ENCODE data around the gene GPR151.
"Not testable (repeated sequence)": the region's sequence is repeated elsewhere in the genome, so short reads cannot be mapped to it uniquely, and the experiment has no call there.

The GPR151 gene

DNA sequence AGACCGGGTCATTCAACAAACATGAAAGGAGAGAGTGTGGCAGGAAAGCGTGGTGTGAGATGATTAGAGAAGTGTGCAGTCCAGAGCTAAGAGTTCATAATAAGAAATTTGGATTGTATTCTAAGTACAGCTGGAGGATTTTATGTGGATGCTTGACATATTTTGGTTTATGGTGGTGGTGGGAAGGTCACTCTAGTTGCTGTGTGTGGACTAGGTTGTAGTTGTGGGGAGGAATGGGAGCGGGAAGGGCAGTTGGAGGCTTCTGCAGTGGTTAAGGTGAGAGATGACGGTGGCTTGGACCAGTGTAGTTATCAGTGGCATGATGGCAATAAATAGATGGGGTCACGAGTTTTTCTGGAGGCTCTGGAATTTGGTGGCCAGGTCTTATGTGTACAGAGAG, 45.7 kb upstream of the GPR151 start:
- Histone ChIP-seq H3F3A (ENCODE audit: control insufficient read depth, insufficient read depth) (no peaks in the 10 kb centered on the region), H3K9me2 (replicated peaks; ENCODE audit: control insufficient read depth, low read length) (no peaks in the 10 kb centered on the region), H3K27ac (ENCODE audit: low read depth, low read length) (no peak overlapping the region), H3K4me2 (ENCODE audit: low read length) (no peak overlapping the region), H3K4me3 (ENCODE audit: low read length) (no peak overlapping the region), H3K36me3 (ENCODE audit: control insufficient read depth, low read length) (no peaks in the 10 kb centered on the region), H3K4me1 (ENCODE audit: control insufficient read depth, low read length) (no peaks in the 10 kb centered on the region), H3K9me3 (ENCODE audit: control insufficient read depth, insufficient read depth, low read length) (no peaks in the 10 kb centered on the region), H4K20me1 (ENCODE audit: control insufficient read depth, insufficient read depth, low read depth, low read length) (no peaks in the 10 kb centered on the region), H3K27me3 (ENCODE audit: control insufficient read depth, low read length) (no peaks in the 10 kb centered on the region), H3K79me2 (ENCODE audit: control insufficient read depth, low read length) (no peaks in the 10 kb centered on the region)
- TF ChIP-seq, protein P1, sequence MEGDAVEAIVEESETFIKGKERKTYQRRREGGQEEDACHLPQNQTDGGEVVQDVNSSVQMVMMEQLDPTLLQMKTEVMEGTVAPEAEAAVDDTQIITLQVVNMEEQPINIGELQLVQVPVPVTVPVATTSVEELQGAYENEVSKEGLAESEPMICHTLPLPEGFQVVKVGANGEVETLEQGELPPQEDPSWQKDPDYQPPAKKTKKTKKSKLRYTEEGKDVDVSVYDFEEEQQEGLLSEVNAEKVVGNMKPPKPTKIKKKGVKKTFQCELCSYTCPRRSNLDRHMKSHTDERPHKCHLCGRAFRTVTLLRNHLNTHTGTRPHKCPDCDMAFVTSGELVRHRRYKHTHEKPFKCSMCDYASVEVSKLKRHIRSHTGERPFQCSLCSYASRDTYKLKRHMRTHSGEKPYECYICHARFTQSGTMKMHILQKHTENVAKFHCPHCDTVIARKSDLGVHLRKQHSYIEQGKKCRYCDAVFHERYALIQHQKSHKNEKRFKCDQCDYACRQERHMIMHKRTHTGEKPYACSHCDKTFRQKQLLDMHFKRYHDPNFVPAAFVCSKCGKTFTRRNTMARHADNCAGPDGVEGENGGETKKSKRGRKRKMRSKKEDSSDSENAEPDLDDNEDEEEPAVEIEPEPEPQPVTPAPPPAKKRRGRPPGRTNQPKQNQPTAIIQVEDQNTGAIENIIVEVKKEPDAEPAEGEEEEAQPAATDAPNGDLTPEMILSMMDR (IDR thresholded peaks at IDR 0.05; ENCODE audit: low read depth, low read length, poor library complexity, severe bottlenecking), result no peak
- no peak for TF ChIP-seq EZH2phosphoT487 (IDR thresholded peaks at IDR 0.05; ENCODE audit: borderline replicate concordance, low read length)

DNA sequence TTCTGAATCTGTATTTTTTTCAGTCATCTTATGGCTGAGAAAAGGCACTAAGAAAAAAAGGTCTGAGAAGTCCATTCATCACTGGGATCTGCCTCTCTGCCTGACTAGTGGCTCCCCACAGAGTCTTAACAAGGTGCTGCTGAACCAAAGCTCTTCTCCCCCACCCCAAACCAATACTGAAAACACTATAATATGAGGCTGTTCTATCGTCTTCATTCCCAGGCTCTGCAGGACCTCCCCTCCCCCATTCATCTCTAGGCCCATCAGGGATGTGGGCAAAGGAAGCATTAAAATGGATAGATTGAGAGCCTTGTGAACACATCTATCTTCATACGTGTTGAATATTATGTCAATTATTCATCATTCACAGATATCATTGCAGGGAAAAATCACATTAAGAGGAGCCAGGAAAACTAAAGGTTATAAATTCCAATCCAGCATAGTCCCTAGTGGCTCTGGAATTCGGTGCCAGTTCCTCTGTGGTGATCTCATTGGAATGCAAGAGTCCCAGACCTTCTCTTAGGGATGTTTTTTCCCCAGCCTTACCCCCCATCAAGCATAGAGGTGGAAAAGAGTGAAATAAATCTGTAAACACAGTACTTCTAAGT, 44.3 kb upstream of the GPR151 start:
- TF ChIP-seq EZH2phosphoT487 (IDR thresholded peaks at IDR 0.05; ENCODE audit: borderline replicate concordance, low read length), result no peak
- TF ChIP-seq, protein P1 (IDR thresholded peaks at IDR 0.05; ENCODE audit: low read depth, low read length, poor library complexity, severe bottlenecking), result no peak
- Histone ChIP-seq H3K79me2 (ENCODE audit: control insufficient read depth, low read length) (no peaks in the 10 kb centered on the region), H3K27me3 (ENCODE audit: control insufficient read depth, low read length) (no peaks in the 10 kb centered on the region), H3F3A (ENCODE audit: control insufficient read depth, insufficient read depth) (no peaks in the 10 kb centered on the region), H4K20me1 (ENCODE audit: control insufficient read depth, insufficient read depth, low read depth, low read length) (no peaks in the 10 kb centered on the region), H3K4me2 (ENCODE audit: low read length) (no peak overlapping the region), H3K9me2 (replicated peaks; ENCODE audit: control insufficient read depth, low read length) (no peaks in the 10 kb centered on the region), H3K4me3 (ENCODE audit: low read length) (no peak overlapping the region), H3K9me3 (ENCODE audit: control insufficient read depth, insufficient read depth, low read length) (no peaks in the 10 kb centered on the region), H3K4me1 (ENCODE audit: control insufficient read depth, low read length) (no peaks in the 10 kb centered on the region), H3K36me3 (ENCODE audit: control insufficient read depth, low read length) (no peaks in the 10 kb centered on the region), H3K27ac (ENCODE audit: low read depth, low read length) (no peak overlapping the region)

DNA sequence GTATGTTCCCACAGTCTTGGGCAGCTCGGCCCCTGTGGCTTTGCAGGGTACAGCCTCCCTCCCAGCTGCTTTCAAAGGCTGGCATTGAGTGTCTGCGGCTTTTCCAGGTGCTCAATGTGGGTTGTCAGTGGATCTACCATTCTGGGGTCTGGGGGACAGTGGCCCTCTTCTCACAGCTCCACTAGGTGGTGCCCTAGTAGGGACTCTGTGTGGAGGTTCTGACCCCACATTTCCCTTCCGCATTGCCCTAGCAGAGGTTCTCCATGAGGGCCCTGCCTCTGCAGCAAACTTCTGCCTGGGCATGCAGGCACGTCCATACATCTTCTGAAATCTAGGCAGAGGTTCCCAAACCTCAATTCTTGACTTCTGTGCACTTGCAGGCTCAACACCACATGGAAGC, 40.9 kb upstream of the GPR151 start:
- not testable (repeated sequence) for H3K9me2 ChIP-seq (replicated peaks; ENCODE audit: control insufficient read depth, low read length); H3K4me2 ChIP-seq (ENCODE audit: low read length)

More for the DNA sequence above, 40.9 kb upstream of the GPR151 start:
- not testable (repeated sequence) for H3K4me1 ChIP-seq (ENCODE audit: control insufficient read depth, low read length); H3K27ac ChIP-seq (ENCODE audit: low read depth, low read length); H4K20me1 ChIP-seq (ENCODE audit: control insufficient read depth, insufficient read depth, low read depth, low read length); H3K27me3 ChIP-seq (ENCODE audit: control insufficient read depth, low read length); H3F3A ChIP-seq (ENCODE audit: control insufficient read depth, insufficient read depth); H3K4me3 ChIP-seq (ENCODE audit: low read length); H3K79me2 ChIP-seq (ENCODE audit: control insufficient read depth, low read length); H3K36me3 ChIP-seq (ENCODE audit: control insufficient read depth, low read length); H3K9me3 ChIP-seq (ENCODE audit: control insufficient read depth, insufficient read depth, low read length)
- TF ChIP-seq, protein P1 (IDR thresholded peaks at IDR 0.05; ENCODE audit: low read depth, low read length, poor library complexity, severe bottlenecking), result peak; percentile 27

Measured in DOHH2 (cell line).